Measurements from ENCODE around the gene MAGI3.
"Not testable (repeated sequence)": the region's sequence is repeated elsewhere in the genome, so short reads cannot be mapped to it uniquely, and the experiment has no call there.

MAGI3 gene

GRCh38 chr1:113684153-113684541 is 293.8 kb downstream of the MAGI3 start:
- no peak for FAIRE-seq
- no peak for DNase-seq (ENCODE audit: low spot score)

- FAIRE-seq (no peak), DNase-seq (ENCODE audit: low spot score) (no peak)
Observed at GRCh38 chr1:113686891-113687618, 296.7 kb downstream of the MAGI3 start.

GRCh38 chr1:113691184-113691583 is 300.9 kb downstream of the MAGI3 start:
- DNase-seq (ENCODE audit: low spot score) (no peak), FAIRE-seq (no peak)

GRCh38 chr1:113692342-113692741 is 302.0 kb downstream of the MAGI3 start:
- FAIRE-seq: no peak
- no peak for DNase-seq (ENCODE audit: low spot score)

- DNase-seq (ENCODE audit: low spot score) (no peak), FAIRE-seq (no peak)
Observed at GRCh38 chr1:113692824-113693431, 302.6 kb downstream of the MAGI3 start.

- FAIRE-seq (no peak), DNase-seq (ENCODE audit: low spot score) (no peak)
Observed at GRCh38 chr1:113694910-113695309, 304.6 kb downstream of the MAGI3 start.

- no peak for FAIRE-seq
- no peak for DNase-seq (ENCODE audit: low spot score)
Observed at GRCh38 chr1:113701429-113701828, 311.1 kb downstream of the MAGI3 start.

GRCh38 chr1:113714606-113715269 is 324.4 kb downstream of the MAGI3 start:
- DNase-seq (ENCODE audit: low spot score) (no peak), FAIRE-seq (no peak)

- DNase-seq (ENCODE audit: low spot score); FAIRE-seq: not testable (repeated sequence)
Observed at GRCh38 chr1:113717506-113717905, 327.2 kb downstream of the MAGI3 start.

- not testable (repeated sequence) for DNase-seq (ENCODE audit: low spot score); FAIRE-seq
Observed at GRCh38 chr1:113718621-113719020, 328.3 kb downstream of the MAGI3 start.

- FAIRE-seq (no peak), DNase-seq (ENCODE audit: low spot score) (no peak)
Observed at GRCh38 chr1:113721010-113721409, 330.7 kb downstream of the MAGI3 start.

- DNase-seq (ENCODE audit: low spot score) (no peak), FAIRE-seq (no peak)
Observed at GRCh38 chr1:113732802-113733201, 342.5 kb downstream of the MAGI3 start.

GRCh38 chr1:113734357-113735055 is 344.2 kb downstream of the MAGI3 start:
- DNase-seq (ENCODE audit: low spot score): no peak
- no peak for FAIRE-seq
